ENCODE results near the gene HMOX2.

The HMOX2 gene

DNA sequence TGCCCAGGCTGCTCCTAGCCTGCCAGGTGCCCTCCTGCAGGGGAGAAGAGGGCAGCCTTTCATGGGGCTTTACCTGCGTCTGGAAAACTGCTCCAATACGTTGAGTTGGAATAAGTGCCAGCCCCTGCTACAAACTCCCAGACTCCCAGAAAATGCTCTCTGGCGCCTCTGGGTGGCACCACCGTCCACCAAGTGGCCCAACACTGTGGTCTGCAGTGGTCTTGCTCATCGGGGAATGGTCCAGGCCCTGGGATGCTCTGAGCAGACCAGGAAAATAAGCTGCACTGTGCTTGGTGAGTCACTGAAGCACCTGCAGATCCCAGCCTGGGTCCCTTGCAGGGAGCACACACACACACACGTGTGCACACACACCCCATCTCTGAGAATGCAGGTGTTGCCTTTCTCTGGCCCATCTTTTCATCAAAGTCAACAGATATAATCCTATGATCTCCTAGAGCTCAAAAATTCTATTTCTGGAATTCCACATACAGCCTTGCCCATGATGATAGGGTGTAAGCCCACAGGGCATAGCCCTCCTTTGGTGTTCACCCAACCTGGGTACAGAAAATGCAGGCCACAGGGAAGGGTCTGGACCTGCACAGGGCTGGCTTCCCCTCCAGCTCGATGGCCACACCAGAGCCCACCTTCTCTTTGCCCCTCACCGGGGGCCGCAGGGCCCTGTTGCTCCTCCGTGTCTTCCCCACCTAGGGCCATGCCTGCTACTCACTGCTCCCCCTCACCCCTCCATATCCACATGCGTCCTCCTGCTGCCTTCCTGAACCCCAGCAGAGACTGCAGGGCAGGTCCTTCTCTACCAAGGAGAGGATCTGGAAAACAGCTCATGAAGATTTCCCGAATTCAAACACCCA, 41.8 kb downstream of the HMOX2 start:
- H3K27ac ChIP-seq = no peak overlapping the region
- TF ChIP-seq, protein P1, sequence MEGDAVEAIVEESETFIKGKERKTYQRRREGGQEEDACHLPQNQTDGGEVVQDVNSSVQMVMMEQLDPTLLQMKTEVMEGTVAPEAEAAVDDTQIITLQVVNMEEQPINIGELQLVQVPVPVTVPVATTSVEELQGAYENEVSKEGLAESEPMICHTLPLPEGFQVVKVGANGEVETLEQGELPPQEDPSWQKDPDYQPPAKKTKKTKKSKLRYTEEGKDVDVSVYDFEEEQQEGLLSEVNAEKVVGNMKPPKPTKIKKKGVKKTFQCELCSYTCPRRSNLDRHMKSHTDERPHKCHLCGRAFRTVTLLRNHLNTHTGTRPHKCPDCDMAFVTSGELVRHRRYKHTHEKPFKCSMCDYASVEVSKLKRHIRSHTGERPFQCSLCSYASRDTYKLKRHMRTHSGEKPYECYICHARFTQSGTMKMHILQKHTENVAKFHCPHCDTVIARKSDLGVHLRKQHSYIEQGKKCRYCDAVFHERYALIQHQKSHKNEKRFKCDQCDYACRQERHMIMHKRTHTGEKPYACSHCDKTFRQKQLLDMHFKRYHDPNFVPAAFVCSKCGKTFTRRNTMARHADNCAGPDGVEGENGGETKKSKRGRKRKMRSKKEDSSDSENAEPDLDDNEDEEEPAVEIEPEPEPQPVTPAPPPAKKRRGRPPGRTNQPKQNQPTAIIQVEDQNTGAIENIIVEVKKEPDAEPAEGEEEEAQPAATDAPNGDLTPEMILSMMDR (conservative IDR thresholded peaks at IDR 0.05) = peak; percentile 51

- no peak overlapping the region for H3K27ac ChIP-seq
- TF ChIP-seq, protein P1 (conservative IDR thresholded peaks at IDR 0.05) = no peak
These were observed 43.3 kb downstream of the HMOX2 start for GRCh38 chr16:4519274-4520058.

DNA sequence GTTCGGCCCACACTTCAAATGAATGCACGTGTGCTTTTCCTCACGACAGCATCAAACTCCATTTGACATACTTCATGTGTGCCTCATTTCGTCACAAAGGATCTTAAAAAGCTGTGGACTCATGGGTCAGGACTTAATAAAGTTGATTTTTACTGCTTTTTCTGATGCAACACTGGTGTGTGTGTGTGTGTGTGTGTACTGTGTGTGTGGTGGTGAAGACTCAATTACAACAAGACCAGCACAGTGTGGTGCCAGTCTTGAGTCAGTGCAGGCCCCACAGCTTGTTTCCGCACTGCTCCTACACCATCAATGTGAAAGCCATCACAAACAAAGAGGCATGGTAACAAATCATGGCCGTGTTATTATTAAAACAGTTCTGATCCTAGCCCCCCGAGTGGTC, 44.7 kb downstream of the HMOX2 start:
- TF ChIP-seq, protein P1 (conservative IDR thresholded peaks at IDR 0.05) = no peak
- no peak overlapping the region for H3K27ac ChIP-seq

GRCh38 chr16:4522051-4522581, 45.9 kb downstream of the HMOX2 start:
- TF ChIP-seq, protein P1 (conservative IDR thresholded peaks at IDR 0.05) = no peak
- no peak overlapping the region for H3K27ac ChIP-seq

DNA sequence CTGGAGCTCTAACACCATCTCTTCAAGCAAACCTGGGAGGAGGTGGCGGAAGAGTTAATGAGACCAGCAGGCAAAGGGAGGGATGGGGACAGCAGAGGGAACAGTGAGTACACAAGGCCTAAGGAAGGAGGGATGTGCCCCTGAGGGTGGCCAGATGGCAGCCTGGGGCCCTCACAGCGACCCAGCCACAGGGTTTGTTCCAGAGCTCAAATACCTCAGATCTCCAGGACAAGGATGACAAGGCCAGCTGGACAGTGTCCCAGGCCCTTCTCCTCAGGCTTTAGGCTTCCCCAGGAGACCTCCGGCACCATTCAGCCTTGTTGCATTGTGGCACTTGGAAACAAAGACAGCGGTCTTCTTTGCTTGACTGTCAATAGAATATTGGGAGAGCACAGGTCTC, 47.5 kb downstream of the HMOX2 start:
- H3K27ac ChIP-seq = no peak overlapping the region
- TF ChIP-seq, protein P1 (conservative IDR thresholded peaks at IDR 0.05) = no peak

DNA sequence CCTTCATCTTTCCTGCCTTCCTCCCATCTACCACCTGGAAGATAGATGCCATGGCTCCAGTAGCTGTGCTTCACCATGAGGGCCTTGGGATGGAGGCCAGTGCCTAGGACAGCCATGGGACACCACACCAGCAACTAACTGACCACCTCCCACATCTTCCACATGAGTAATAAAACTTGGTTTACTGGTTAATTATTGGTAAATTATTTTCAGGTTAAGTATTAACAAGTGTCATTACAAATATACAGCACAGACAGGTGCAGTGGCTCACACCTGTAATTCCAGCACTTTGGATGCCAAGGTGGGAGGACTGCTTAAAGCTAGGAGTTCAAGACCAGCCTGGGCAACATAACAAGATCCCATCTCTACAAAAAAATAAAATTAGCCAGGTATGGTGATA, 48.4 kb downstream of the HMOX2 start:
- TF ChIP-seq, protein P1 (conservative IDR thresholded peaks at IDR 0.05) = no peak
- H3K27ac ChIP-seq = no peak overlapping the region

DNA sequence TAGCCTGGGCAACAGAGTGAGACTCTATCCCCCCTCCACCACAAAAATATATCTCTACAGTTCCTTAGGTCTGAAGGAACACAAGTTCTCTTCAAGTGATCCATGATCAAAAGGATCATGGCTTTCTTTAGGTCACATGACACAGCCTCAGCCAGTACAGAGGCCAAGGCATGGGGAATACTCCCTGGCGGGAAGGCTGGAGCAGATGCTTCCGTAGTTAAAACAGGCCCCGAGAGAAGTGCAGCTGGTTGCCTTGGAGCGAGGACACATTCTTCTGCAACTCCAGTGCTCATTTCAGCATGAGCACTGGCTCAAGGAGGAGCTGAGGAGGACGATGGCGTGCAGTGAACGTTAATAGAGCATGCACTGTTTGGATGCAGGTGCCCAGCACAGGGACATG, 48.9 kb downstream of the HMOX2 start:
- no peak overlapping the region for H3K27ac ChIP-seq
- TF ChIP-seq, protein P1 (conservative IDR thresholded peaks at IDR 0.05) = no peak

Measured in VCaP (cell line).